ENCODE data around the gene LRRC14B.
"Not testable (repeated sequence)": the region's sequence is repeated elsewhere in the genome, so short reads cannot be mapped to it uniquely, and the experiment has no call there.

The LRRC14B gene

GRCh38 chr5:241045-241669 is 49.9 kb downstream of the LRRC14B start:
- not testable (repeated sequence) for H3K4me1 Mint-ChIP-seq (ENCODE audit: low read depth in 2 of 2); H3K9me3 Mint-ChIP-seq; DNase-seq; H3K27me3 Mint-ChIP-seq; H3K27ac Mint-ChIP-seq; H3K4me3 Mint-ChIP-seq; ATAC-seq (replicated peaks)
- peaks cover 79% of the 10 kb centered on the region for H3K36me3 Mint-ChIP-seq (ENCODE audit: insufficient read depth)

DNA sequence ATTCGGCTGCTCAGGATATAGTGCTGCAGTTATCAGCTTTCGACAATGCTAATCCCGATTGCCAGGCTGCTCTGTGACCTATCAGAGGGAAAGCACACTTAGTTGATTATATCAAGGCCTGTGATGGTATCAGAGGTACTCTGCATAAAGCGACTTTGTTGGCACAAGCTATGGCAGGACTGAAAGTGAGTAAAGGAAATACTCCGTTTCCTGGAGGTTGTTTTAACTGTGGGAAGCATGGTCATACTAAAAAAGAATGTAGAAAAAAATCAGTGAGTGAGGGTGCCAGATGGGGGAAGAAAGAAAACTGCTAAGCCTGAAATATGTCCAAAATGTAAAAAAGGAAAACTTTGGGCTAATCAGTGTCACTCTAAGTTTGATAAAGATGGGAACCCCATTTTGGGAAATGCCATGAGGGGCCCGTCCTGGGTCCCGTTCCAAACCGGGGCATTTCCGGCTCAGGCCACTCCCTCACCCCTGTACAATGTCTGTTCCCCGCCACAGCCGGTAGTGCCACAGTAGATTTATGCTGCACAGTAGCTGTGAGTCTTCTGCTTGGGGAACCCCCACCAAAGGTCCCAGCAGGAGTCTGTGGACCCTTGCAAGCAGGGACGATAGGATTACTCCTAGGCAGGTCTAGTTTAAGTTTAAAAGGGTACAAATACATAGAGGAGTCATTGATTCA is 52.5 kb downstream of the LRRC14B start:
- H3K4me3 Mint-ChIP-seq; DNase-seq; H3K9me3 Mint-ChIP-seq; ATAC-seq (replicated peaks); H3K4me1 Mint-ChIP-seq (ENCODE audit: low read depth in 2 of 2); H3K27me3 Mint-ChIP-seq: not testable (repeated sequence)
- H3K36me3 Mint-ChIP-seq (ENCODE audit: insufficient read depth): peaks cover 67% of the 10 kb centered on the region
- peak overlapping the region; percentile 15 to 78 for H3K27ac Mint-ChIP-seq

DNA sequence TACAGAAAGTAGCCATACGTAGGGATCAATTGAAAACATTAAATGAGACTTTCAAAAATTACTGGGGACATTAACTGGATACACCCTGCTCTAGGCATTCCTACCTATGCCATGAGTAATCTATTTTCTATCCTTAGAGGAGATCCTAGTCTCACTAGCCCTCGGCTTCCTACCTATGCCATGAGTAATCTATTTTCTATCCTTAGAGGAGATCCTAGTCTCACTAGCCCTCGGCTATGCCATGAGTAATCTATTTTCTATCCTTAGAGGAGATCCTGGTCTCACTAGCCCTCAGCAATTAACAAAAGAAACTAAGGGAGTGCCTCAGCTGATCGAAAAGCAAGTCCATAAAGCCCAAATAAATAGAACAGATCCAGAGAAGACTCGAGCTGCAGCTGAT is 54.4 kb downstream of the LRRC14B start:
- peaks cover 50% of the 10 kb centered on the region for H3K36me3 Mint-ChIP-seq (ENCODE audit: insufficient read depth)
- not testable (repeated sequence) for H3K9me3 Mint-ChIP-seq; ATAC-seq (replicated peaks); H3K4me1 Mint-ChIP-seq (ENCODE audit: low read depth in 2 of 2); H3K4me3 Mint-ChIP-seq; DNase-seq; H3K27me3 Mint-ChIP-seq; H3K27ac Mint-ChIP-seq
